H1 (cell line): ENCODE data around the gene HNRNPM. TPM values are rescaled to one million over a fixed set of nuclear protein-coding genes. Genes with fewer than 3 reads are reported as not detected.

Source experiments
- ATF3 ChIP-seq: IDR thresholded peaks from 2 replicates; pipeline ENCODE4 v1.6.1; 2011; ENCODE audit warnings: low read depth, mild to moderate bottlenecking, low read length; ENCODE audit not compliant: insufficient read depth
- polyA plus RNA-seq, 7 experiments: library from polyadenylated mRNA; depleted of rRNA in 3 of 7; stranded (reverse) in 5 of 7; unstranded in 2 of 7; fragments of >200 nt in 5 of 7; fragments of 200-250 nt in 2 of 7; gene quantifications; 1 replicate in 5 of 7; 2 replicates in 1 of 7; 4 replicates in 1 of 7; pipeline versions ENCODE4 v1.2.1 to v1.2.3, GENCODE V29; 2011 to 2013; ENCODE audit warnings: missing spikeins in 2 of 7, mixed read lengths in 2 of 7
- total RNA-seq: library from RNA; stranded (reverse); fragmentation: NEBNext Ultra II Directional; extraction: Animal tissue kit (Norgen Biotek cat#: 25700); gene quantifications from 2 replicates; pipeline ENCODE4 v1.2.1, GENCODE V29; 2021

The HNRNPM gene
- total and polyA plus RNA-seq, 2 of the 8 experiments (the other 6 are each of a cell fraction or from before 2014, with no cell fraction given) = 375 to 474 TPM

GRCh38 chr19:8485561-8486371 is 41.0 kb downstream of the HNRNPM start (continued):
- TF ChIP-seq ATF3 = no peak
